Adrenal gland (tissue), 5 donors: ENCODE measurements around the gene DYRK1A.

Source experiments
- POLR2A ChIP-seq, 2 donors: fragments of 450-650 bp; IDR thresholded peaks; one replicate each; pipeline ENCODE4 v1.6.1; 2017; ENCODE audit warnings: antibody characterized with exemption in 2 of 2, mild to moderate bottlenecking in 2 of 2, moderate library complexity in 1 of 2
- TF ChIP-seq, protein P1 (sequence below), 6 experiments: fragments of 450-650 bp in 4 of 6; fragments of 200-600 bp in 2 of 6; sonication (generic) in 1 of 6; IDR thresholded peaks; 1 replicate in 5 of 6; 2 replicates in 1 of 6; pipeline versions ENCODE4 v1.5.1 to v1.8.0; 2016 to 2021; ENCODE audit warnings: antibody characterized with exemption in 6 of 6, mild to moderate bottlenecking in 2 of 6, moderate library complexity in 1 of 6
- donor health status: DM: no; HTN: no; CAD: no.

- TF ChIP-seq, protein P1, sequence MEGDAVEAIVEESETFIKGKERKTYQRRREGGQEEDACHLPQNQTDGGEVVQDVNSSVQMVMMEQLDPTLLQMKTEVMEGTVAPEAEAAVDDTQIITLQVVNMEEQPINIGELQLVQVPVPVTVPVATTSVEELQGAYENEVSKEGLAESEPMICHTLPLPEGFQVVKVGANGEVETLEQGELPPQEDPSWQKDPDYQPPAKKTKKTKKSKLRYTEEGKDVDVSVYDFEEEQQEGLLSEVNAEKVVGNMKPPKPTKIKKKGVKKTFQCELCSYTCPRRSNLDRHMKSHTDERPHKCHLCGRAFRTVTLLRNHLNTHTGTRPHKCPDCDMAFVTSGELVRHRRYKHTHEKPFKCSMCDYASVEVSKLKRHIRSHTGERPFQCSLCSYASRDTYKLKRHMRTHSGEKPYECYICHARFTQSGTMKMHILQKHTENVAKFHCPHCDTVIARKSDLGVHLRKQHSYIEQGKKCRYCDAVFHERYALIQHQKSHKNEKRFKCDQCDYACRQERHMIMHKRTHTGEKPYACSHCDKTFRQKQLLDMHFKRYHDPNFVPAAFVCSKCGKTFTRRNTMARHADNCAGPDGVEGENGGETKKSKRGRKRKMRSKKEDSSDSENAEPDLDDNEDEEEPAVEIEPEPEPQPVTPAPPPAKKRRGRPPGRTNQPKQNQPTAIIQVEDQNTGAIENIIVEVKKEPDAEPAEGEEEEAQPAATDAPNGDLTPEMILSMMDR (IDR thresholded peaks at IDR 0.05), result no peak
- TF ChIP-seq POLR2A (IDR thresholded peaks at IDR 0.05), result no peak
Measured at GRCh38 chr21:37419228-37419906, 52.8 kb downstream of the DYRK1A start.
